Fibroblast of peridontal ligament (primary cell): ENCODE results near the gene RANBP17.

Source experiments
- DNase-seq: peaks from one replicate; pipeline ENCODE4 v3.0.0-alpha.2; 2010; ENCODE audit errors: extremely low read depth

The RANBP17 gene

DNA sequence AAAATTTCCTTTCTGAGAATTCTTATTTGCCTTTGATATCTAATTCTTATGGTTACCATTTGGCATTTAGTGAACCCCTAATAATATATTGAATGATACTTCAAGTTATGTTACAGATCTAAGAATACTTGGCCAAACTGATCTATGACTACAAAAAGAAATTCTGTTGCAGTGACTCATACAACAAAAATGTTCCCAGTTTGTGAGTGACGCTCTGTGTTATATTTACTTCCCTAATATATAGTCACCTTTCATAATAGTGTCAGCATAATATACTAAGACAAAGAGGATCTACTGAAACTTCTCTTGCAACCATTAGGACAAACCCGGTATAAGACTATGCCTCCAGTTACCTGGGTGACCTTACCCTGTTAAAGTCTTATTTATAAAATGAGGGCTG is 230.4 kb downstream of the RANBP17 start:
- peak; percentile 47 for DNase-seq

DNA sequence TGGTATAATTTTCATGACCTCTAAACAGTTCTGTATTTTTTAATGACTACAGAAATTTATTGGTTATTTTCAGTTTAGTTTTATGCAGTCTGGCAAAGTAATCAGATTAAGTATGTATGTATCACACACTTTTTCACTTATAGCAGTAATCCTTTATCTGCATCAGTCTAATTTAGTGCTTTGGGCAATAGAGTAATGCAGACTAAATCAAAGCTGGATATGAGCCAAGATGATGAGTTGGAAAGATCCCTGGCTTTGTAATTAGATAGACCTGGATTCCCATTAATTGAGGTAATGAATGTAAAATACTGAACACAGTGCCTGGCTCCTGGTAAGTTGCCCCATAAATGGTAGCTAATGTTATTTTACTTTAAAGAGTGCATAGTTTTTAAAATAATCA is 231.8 kb downstream of the RANBP17 start:
- no peak for DNase-seq

GRCh38 chr5:171094356-171094755 is 232.5 kb downstream of the RANBP17 start:
- no peak for DNase-seq

- DNase-seq, result no peak
These were observed 241.2 kb downstream of the RANBP17 start for GRCh38 chr5:171102877-171103610.

DNA sequence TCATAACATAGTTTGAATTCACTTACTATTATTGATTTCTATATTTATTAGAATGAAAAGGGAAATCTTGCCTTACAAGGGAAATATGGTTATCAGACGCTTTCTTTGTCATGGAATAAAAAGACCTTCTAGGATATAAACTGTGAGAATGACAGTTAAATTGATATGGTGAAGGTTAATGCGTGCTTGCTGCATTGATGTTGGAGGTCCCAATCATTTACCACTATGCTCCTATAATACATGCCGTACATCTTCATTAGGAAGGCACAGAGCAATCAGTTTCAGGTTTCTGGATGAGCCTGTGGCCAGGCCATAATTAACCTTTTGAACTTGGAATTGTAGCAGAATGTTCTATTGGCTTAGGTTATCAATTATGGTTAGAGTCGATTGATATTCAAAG is 245.9 kb downstream of the RANBP17 start:
- DNase-seq, result no peak

DNA sequence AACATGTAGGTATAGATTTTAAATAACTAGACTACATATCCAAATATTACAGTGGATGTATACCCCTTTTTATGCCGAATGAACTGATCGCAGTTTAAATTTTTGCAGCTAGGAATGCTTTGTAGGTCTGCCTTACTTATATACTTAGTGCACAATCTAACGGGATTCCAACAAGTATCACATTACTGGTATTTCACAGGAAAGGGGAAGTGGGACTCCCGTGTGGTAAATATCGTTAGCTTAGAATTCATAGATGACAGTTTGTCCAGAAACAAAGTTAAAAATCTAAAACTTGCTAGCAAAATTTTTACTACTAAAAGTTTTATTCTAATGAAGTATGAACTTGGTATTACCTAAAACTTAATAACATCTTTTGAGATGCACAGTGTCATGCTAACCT is 253.7 kb downstream of the RANBP17 start:
- no peak for DNase-seq

GRCh38 chr5:171116719-171117118 is 254.9 kb downstream of the RANBP17 start:
- DNase-seq, result no peak

- DNase-seq, result no peak
These were observed 259.3 kb downstream of the RANBP17 start for GRCh38 chr5:171120986-171121622.

DNA sequence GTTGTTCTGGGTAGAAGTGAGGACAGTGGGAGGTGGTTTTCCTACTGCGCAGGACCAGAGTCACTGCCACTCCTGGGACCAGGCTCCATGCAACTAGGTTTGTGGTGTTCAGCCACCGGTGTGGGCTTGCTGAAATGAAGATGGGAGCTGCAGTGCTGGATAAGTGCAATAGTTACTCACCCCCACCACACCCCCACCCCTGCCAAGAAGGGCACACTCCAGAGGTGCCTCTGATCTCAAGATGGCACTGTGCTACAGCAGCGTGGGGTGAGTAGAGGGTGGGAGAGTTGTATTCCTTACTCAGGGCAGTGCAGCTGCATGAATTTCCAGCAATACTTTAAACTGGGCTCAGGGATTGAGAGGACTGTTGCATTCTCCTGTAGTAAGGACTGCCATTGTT is 259.8 kb downstream of the RANBP17 start:
- DNase-seq, result no peak

GRCh38 chr5:171122372-171122771 is 260.6 kb downstream of the RANBP17 start:
- DNase-seq, result no peak

GRCh38 chr5:171123417-171123816 is 261.6 kb downstream of the RANBP17 start:
- no peak for DNase-seq

DNA sequence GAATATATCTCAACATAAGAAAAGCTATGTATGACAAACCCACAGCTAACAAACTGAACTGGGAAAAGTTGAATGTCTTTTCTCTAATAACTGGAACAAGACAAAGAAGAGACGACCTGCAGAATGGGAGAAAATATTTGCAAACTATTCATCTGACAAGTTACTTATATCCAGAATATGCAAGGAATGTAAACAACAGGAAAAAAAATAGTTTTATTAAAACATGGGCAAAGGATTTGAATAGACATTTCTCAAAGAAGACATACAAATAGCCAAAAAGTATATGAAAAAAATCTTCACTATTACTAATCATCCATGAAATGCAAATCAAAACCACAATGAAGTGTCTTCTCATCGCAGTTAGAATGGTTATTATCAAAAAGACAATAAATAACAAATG is 265.5 kb downstream of the RANBP17 start:
- no peak for DNase-seq

DNA sequence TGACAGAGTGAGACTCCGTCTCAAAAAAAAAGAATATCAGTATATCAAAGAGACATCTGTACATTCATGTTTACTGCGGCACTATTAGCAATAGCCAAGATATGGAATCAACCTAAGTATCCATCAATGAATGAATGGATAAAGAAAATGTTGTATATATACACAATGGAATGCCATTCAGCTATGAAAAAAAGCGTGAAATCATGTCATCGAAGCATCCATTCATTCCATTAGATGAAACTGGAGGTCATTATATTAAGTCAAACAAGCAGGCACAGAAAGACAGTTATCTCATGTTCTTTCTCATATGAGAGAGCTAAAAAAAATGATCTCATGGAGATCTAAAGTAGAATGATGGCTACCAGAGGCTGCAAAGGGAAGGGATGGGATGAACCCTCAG is 266.3 kb downstream of the RANBP17 start:
- no peak for DNase-seq

DNA sequence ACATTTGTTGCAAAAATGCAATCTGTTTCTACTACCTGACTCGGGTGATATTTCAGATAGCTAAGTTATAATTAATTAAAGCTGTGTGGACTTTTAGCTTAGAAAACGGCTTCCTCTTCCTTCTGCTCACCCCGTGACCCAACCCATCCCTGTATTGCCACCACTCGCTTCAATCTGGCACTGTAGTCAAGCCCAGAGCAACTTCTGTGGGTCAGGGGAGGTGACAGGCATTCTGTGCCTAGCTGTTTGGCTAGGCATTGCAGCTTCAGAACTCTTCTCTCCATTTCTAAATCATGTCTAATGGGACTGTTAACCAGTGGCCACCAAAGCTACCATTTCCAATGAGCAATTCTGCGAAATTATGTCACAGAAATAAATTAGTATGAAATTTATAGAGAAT is 267.5 kb downstream of the RANBP17 start:
- DNase-seq, result no peak

DNA sequence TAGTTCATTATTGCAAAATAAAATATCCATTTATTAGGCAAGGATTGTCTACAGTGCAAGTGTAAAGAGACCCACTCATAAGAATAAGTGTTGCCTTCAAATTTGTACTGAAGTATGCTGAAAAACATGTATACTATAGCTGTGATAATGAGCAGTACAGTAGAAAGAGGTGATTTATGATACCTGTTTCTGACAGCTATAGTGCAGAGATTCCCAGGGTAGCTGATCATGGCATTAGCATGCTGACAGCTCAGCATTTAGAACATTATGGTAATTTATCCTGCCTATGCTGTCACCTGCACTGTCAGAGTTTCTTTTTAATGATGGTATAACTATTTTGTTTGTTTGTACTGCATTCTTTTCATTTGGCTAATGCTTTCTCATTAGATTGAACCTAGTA is 269.7 kb downstream of the RANBP17 start:
- DNase-seq, result no peak

DNA sequence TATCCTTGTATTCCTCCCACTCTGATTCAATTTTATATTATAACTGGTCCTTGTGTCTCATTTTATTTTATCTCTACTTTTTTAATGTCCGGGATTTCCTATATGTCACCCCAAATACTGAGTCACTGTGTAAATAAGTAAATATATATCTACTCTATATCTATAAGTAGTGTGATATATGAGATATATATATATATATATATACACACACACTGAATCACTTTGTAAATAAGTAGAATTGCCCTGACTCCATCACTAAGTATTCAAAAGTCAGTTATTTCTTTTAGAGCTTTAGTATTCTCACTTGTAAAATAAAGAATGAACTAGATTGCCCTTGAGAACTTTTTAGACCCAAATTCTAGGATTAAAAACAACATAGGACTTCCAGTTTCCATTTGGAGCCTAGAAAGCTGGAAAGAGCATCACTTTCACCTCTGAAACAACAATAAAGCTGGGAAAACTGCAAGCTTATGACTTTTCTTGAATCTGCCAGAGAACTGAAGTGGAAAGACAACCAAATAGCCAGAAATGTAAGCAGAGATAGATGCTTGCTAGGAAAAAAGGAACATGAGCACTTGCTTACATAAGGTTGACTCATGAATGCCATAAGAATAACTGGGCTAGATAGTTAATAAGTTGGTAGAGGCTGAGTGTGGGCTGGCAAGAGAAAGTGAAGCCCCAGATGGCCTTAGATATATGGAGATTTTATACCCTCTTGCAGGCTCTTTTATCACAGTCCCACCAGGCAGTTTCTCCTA is 276.1 kb downstream of the RANBP17 start:
- DNase-seq, result peak; percentile 87

- no peak for DNase-seq
These were observed 277.4 kb downstream of the RANBP17 start for GRCh38 chr5:171139227-171139626.

GRCh38 chr5:171142617-171143016 is 280.8 kb downstream of the RANBP17 start:
- DNase-seq, result no peak

GRCh38 chr5:171143171-171143570 is 281.4 kb downstream of the RANBP17 start:
- no peak for DNase-seq

DNA sequence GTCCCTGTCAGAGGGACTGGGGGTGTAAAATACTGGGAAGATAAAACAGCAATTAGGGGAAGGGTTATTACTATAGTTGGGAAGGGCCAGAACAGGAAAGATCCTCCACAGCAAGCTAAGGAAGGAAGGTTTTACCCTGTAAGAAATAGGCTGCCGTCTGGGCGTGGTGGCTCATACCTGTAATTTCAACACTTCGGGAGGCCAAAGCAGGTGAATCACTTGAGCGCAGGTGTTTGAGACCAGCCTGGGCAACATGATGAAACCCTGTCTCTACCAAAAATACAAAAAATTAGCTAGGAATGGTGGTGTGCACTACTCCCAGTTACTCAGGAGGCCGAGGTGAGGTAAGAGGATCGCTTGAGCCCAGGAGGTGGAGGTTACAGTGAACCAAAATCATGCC is 282.1 kb downstream of the RANBP17 start:
- DNase-seq, result no peak

GRCh38 chr5:171149333-171149732 is 287.5 kb downstream of the RANBP17 start:
- no peak for DNase-seq

DNA sequence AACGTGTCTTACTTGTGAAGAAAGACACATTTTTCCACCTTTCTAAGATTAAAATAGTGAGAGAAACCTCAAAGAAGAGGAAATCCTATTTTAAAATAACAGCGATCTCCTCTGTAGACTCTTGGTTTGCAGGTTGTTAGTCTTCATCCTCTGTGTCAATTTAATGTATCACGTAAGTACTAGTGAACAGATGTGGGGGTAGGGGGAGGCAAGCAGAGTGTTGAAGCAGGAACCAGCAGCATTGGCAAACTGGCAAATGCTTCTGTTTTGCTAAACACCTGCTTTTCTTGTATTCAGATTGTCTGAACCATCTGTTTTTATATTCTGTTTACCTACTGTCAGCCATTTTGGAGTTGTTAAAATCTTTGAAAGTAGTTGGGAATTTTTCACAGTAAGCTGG is 288.0 kb downstream of the RANBP17 start:
- DNase-seq, result no peak

- DNase-seq, result peak; percentile 60
These were observed 290.6 kb downstream of the RANBP17 start for GRCh38 chr5:171152382-171152781.
